Activated CD8-positive, alpha-beta T cell treated with anti-CD3 and anti-CD28 coated beads for 36 hours (primary cell): ENCODE data around the gene SHROOM2. TPM values are rescaled to one million over a fixed set of nuclear protein-coding genes. Genes with fewer than 3 reads are reported as not detected.

ENCODE experiments used
- ATAC-seq: fragments of 200-7000 bp; cut with Tn5 transposase; one replicate; pipeline ENCODE4 v1.10.0; 2021; ENCODE audit warnings: mild to moderate bottlenecking, moderate library complexity
- CTCF ChIA-PET: fragments of 350-600 bp; sonication (Branson Sonifier 250); formaldehyde crosslinking; loops from one replicate; lab custom pipeline; 2021; ENCODE audit warnings: antibody characterized with exemption; lab: Charles Lee
- POLR2A ChIA-PET: fragments of 350-600 bp; sonication (Branson Sonifier 250); formaldehyde crosslinking; loops from one replicate; lab custom pipeline; 2021; ENCODE audit warnings: antibody characterized with exemption; lab: Charles Lee
- DNase-seq: peaks from one replicate; pipeline ENCODE4 v3.0.0-alpha.2; 2020
- H3K27ac Mint-ChIP-seq: one replicate; pipeline ENCODE4 v1.8.0; 2021; ENCODE audit warnings: mild to moderate bottlenecking, mixed read lengths
- H3K27me3 Mint-ChIP-seq: one replicate; pipeline ENCODE4 v1.8.0; 2021; ENCODE audit warnings: mixed read lengths
- H3K36me3 Mint-ChIP-seq: one replicate; pipeline ENCODE4 v1.8.0; 2021; ENCODE audit warnings: low read depth, mixed read lengths
- H3K4me1 Mint-ChIP-seq: one replicate; pipeline ENCODE4 v1.8.0; 2021; ENCODE audit warnings: low read depth, mixed read lengths
- H3K4me3 Mint-ChIP-seq: one replicate; pipeline ENCODE4 v1.8.0; 2021; ENCODE audit warnings: mild to moderate bottlenecking, moderate library complexity, mixed read lengths
- H3K9me3 Mint-ChIP-seq: one replicate; pipeline ENCODE4 v1.8.0; 2021; ENCODE audit warnings: mixed read lengths
- intact Hi-C: fragments of 100-400 bp; cut with micrococcal nuclease; formaldehyde crosslinking; loops from one replicate; pipeline ENCODE4 v1.10.0; 2022
- total RNA-seq, 2 experiments: library from RNA; stranded (reverse); gene quantifications; one replicate each; pipeline ENCODE4 v1.2.3, GENCODE V29; 2021
- TF ChIP-seq, protein P1 (sequence below): fragments of 200-600 bp; IDR thresholded peaks from one replicate; pipeline ENCODE4 v1.8.0; 2022; ENCODE audit warnings: antibody characterized with exemption, mild to moderate bottlenecking

Gene SHROOM2
- total RNA-seq, 2 experiments from 2014 or later: not detected

GRCh38 chrX:9919632-9920172 lies 133.5 kb downstream of the SHROOM2 start:
- Mint-ChIP-seq H3K27me3 (peaks cover 6% of the 10 kb centered on the region), H3K27ac (no peak overlapping the region), H3K4me1 (no peaks in the 10 kb centered on the region), H3K9me3 (no peaks in the 10 kb centered on the region), H3K36me3 (no peaks in the 10 kb centered on the region), H3K4me3 (no peak overlapping the region)
- ATAC-seq (no peak), DNase-seq (no peak)
- ChIA-PET POLR2A (no interaction called here), CTCF (no interaction called here)
- intact Hi-C loops: no loop called here
- TF ChIP-seq, protein P1, sequence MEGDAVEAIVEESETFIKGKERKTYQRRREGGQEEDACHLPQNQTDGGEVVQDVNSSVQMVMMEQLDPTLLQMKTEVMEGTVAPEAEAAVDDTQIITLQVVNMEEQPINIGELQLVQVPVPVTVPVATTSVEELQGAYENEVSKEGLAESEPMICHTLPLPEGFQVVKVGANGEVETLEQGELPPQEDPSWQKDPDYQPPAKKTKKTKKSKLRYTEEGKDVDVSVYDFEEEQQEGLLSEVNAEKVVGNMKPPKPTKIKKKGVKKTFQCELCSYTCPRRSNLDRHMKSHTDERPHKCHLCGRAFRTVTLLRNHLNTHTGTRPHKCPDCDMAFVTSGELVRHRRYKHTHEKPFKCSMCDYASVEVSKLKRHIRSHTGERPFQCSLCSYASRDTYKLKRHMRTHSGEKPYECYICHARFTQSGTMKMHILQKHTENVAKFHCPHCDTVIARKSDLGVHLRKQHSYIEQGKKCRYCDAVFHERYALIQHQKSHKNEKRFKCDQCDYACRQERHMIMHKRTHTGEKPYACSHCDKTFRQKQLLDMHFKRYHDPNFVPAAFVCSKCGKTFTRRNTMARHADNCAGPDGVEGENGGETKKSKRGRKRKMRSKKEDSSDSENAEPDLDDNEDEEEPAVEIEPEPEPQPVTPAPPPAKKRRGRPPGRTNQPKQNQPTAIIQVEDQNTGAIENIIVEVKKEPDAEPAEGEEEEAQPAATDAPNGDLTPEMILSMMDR: no peak

- CTCF ChIA-PET: no interaction called here
- TF ChIP-seq, protein P1: no peak
- H3K9me3 Mint-ChIP-seq: no peaks in the 10 kb centered on the region
- POLR2A ChIA-PET: no interaction called here
- intact Hi-C loops: no loop called here
- peaks cover 4% of the 10 kb centered on the region for H3K27me3 Mint-ChIP-seq
- no peak overlapping the region for H3K27ac Mint-ChIP-seq
- H3K4me3 Mint-ChIP-seq: no peak overlapping the region
- DNase-seq: no peak
- no peaks in the 10 kb centered on the region for H3K36me3 Mint-ChIP-seq
- no peaks in the 10 kb centered on the region for H3K4me1 Mint-ChIP-seq
- ATAC-seq: no peak
These were observed 135.2 kb downstream of the SHROOM2 start for GRCh38 chrX:9921407-9921806.

- DNase-seq (no peak), ATAC-seq (no peak)
- intact Hi-C loops: no loop called here
- H3K4me3 Mint-ChIP-seq: no peak overlapping the region
- no peaks in the 10 kb centered on the region for H3K36me3 Mint-ChIP-seq
- H3K27ac Mint-ChIP-seq: no peak overlapping the region
- TF ChIP-seq, protein P1: no peak
- H3K27me3 Mint-ChIP-seq: peaks cover 4% of the 10 kb centered on the region
- CTCF ChIA-PET: no interaction called here
- POLR2A ChIA-PET: no interaction called here
- no peaks in the 10 kb centered on the region for H3K9me3 Mint-ChIP-seq
- no peaks in the 10 kb centered on the region for H3K4me1 Mint-ChIP-seq
These were observed 137.1 kb downstream of the SHROOM2 start for GRCh38 chrX:9923357-9923756.

GRCh38 chrX:9926002-9926401 lies 139.8 kb downstream of the SHROOM2 start:
- DNase-seq: no peak
- TF ChIP-seq, protein P1: no peak
- ChIA-PET POLR2A (no interaction called here), CTCF (interaction anchor here (1.3 kb wide), 1 partner anchor 193 kb away, joined by 3 read pairs; no protein-coding TSS in a partner anchor)
- Mint-ChIP-seq H3K4me1 (no peaks in the 10 kb centered on the region), H3K9me3 (no peaks in the 10 kb centered on the region), H3K27ac (no peak overlapping the region), H3K36me3 (no peaks in the 10 kb centered on the region), H3K4me3 (no peak overlapping the region), H3K27me3 (no peaks in the 10 kb centered on the region)
- ATAC-seq: no peak
- intact Hi-C loops: no loop called here

DNA sequence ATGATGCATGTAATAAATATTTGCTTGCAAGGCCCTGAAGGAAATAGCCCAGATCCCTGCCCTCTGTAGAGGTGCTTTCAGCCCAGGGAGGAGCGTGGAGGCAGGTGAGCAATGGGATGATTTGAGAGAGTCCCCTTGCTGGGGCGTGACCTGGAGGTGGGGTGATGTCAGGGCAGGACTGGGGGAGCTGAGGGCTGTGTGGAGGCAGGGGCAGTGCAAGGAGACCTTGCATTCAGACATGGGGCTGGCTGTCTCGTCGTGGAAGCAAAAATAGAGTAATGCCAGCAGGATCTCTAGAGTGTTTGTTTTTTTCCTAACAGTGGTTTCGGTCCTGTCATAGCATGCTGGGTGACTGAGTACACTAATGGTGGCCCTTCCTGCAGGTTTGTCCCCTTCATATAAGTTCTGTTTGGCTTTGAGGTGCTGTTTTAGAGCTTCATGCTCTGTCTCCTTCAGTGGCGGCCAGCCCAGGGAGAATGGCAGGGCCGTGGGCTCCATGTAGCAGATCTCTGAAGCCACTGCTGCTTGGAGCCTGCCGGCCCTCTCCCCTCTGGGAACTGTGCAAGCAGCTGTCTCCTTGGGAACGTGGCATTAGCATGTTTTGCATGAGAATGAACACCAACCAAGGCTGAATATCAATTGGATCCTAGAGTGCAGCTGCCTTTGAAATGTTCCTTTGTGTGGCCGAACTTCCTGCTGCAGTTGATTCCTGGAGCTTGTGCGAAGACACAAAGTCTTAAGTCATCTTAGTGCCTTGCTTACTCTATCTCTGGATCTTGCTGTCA lies 141.7 kb downstream of the SHROOM2 start:
- Mint-ChIP-seq H3K4me1 (no peaks in the 10 kb centered on the region), H3K27me3 (no peaks in the 10 kb centered on the region), H3K36me3 (no peaks in the 10 kb centered on the region), H3K27ac (no peak overlapping the region), H3K9me3 (no peaks in the 10 kb centered on the region), H3K4me3 (no peak overlapping the region)
- TF ChIP-seq, protein P1: no peak
- intact Hi-C loops: no loop called here
- ATAC-seq (no peak), DNase-seq (no peak)
- CTCF ChIA-PET: no interaction called here
- POLR2A ChIA-PET: no interaction called here
